GM19395 (cell line): ENCODE measurements around the gene DZANK1.
"Not testable (repeated sequence)": the region's sequence is repeated elsewhere in the genome, so short reads cannot be mapped to it uniquely, and the experiment has no call there.

Source experiments
- ATAC-seq: cut with Tn5 transposase; IDR thresholded peaks from one replicate; pipeline ENCODE4 v1.9.1; 2021; ENCODE audit warnings: mild to moderate bottlenecking, moderate library complexity; ENCODE audit not compliant: unreplicated experiment

Gene DZANK1

GRCh38 chr20:18388860-18389259, 78.0 kb downstream of the DZANK1 start:
- ATAC-seq, result no peak

DNA sequence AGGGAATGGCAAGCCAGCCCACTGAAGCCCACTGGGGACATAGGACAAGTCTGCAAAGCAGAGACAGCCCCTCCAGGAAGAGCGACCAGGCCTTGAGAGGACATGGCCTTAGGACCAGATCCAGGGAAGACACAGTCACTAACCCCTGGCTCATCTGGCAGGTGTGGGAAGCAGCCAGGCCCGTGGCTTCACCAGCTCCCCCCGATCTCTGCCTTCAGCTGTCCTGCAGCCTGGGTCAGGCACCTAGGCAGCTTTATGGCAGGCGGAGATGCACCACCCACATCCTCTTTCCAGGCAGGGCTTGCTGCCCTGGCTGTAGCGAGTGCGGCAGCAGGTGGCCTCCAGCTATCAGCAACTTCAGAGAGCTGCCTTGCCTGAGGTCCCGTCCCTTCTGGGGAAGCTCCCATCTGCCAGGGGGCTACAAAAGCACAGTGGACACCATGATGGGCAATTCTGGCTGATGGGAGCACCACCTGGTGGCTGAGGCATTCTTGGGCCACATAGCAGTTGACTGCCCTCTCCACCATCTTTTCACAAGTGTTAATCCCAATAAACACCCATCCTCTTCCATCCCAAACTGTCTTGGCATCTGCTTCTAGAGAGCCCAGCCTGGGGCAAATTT, 85.8 kb downstream of the DZANK1 start:
- no peak for ATAC-seq

- no peak for ATAC-seq
Observed at GRCh38 chr20:18377896-18378481, 88.8 kb downstream of the DZANK1 start.

GRCh38 chr20:18375551-18375950, 91.3 kb downstream of the DZANK1 start:
- ATAC-seq, result not testable (repeated sequence)

- no peak for ATAC-seq
Observed at GRCh38 chr20:18372296-18372695, 94.5 kb downstream of the DZANK1 start.

- ATAC-seq, result no peak
Observed at GRCh38 chr20:18364768-18365167, 102.1 kb downstream of the DZANK1 start.

- ATAC-seq, result no peak
Observed at GRCh38 chr20:18363708-18364107, 103.1 kb downstream of the DZANK1 start.

DNA sequence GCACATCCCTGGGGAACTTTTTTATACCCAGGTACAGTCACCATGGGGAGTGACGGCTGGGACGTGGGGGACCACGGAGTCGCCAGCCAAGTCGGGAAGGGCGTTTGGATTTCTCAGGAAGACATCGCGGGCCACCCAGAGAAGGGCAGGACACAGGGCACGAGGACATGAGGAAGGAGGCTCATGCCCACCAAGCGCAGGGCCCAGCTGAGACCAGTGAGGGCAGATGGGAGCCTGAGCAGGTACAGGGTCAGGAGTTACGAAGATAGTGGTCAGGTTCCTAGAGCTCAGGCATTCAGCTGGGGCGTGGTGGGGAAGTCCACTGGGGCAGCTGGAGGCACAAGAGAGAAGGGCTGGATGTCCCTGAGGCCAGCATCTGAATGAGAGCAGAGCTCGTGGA, 103.9 kb downstream of the DZANK1 start:
- ATAC-seq, result no peak

GRCh38 chr20:18361678-18362077, 105.2 kb downstream of the DZANK1 start:
- no peak for ATAC-seq

- no peak for ATAC-seq
Observed at GRCh38 chr20:18360635-18361034, 106.2 kb downstream of the DZANK1 start.

GRCh38 chr20:18359854-18360253, 107.0 kb downstream of the DZANK1 start:
- no peak for ATAC-seq

DNA sequence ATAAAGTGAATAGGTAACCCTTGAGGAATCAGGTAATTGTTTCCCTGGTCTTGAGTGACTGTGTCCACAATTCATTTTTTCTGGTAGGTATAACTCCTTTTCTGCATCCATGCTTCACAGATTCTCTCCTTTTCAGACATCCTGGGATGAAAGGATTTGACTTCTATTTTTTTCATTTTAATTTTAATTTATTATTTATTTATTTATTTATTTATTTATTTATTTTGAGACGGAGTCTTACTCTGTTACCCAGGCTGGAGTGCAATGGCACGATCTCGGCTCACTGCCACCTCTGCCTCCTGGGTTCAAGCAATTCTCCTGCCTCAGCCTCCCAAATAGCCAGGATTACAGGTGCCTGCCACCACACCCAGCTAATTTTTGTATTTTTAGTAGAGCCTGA, 117.1 kb downstream of the DZANK1 start:
- ATAC-seq, result not testable (repeated sequence)
